Renal cortex interstitium (tissue), 11 donors: Measurements from ENCODE around the gene DLX1. TPM values are rescaled to one million over a fixed set of nuclear protein-coding genes. Genes with fewer than 3 reads are reported as not detected.
"Not testable (repeated sequence)": the region's sequence is repeated elsewhere in the genome, so short reads cannot be mapped to it uniquely, and the experiment has no call there.

Experiments
- DNase-seq, 11 donors: peaks; one replicate each; pipeline ENCODE4 v3.0.0-alpha.2; 2013; ENCODE audit warnings: low read depth in 9 of 11, low spot score in 4 of 11; ENCODE audit errors: extremely low read depth in 1 of 11
- polyA plus RNA-seq, 3 donors: library from polyadenylated mRNA; unstranded; fragments of 120-200 nt; gene quantifications; one replicate each; pipeline ENCODE4 v1.2.1, GENCODE V29; 2013; ENCODE audit not compliant: insufficient read length in 3 of 3

DLX1 gene
- polyA plus RNA-seq, 3 donors = 0.29 to 0.32 TPM; not detected in 1

GRCh38 chr2:172060118-172060517 lies 25.2 kb upstream of the DLX1 start:
- DNase-seq = not testable (repeated sequence)

DNA sequence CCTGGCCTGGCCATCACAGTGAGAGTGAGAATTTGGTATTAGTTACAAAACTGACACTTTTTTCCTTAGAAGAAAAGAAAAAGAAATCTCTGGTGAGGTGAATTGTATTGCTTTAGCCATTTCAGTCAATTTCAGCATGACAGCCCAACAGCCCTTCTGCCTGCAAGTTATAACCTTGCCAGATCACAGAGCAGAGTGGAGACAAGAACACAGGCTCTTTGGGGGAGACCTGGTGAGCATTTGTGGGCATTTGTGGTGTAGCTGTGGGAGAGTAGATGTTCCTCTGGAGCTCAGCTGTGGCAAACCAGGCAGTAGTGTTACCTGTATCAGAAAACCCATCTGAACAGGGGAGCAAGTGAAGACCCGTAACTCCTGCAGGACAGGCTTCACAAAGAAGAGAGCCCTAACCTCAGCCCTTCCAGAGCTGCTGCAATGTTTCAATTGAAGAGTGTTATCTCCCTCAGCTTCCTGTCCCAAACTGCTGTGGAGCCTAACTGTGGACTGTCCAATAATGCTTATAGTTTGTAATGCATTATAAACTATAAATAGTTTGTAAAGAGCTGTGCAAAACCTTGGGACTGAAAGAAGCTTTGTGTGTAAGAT lies 22.8 kb upstream of the DLX1 start:
- DNase-seq = no peak

- DNase-seq = no peak
Observed at GRCh38 chr2:172063446-172063845, 21.9 kb upstream of the DLX1 start.

DNA sequence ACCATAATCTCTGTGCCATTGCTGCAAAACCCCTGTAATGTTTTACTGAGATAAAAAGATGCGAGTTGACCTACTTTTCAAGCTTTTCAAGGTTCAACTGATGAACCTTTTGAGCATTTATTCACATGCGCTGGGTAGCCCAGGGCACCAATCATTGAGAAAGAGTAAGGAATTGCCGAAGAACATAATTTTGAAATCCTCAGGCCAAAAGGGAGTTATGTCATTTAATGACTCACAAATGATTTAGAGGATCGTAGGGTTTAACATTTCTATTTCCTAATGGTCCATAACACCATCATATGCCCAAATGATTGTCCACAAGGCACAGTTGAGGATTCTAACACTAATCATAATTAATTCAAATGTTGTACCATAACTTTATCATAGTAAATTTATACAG lies 20.2 kb upstream of the DLX1 start:
- no peak for DNase-seq

DNA sequence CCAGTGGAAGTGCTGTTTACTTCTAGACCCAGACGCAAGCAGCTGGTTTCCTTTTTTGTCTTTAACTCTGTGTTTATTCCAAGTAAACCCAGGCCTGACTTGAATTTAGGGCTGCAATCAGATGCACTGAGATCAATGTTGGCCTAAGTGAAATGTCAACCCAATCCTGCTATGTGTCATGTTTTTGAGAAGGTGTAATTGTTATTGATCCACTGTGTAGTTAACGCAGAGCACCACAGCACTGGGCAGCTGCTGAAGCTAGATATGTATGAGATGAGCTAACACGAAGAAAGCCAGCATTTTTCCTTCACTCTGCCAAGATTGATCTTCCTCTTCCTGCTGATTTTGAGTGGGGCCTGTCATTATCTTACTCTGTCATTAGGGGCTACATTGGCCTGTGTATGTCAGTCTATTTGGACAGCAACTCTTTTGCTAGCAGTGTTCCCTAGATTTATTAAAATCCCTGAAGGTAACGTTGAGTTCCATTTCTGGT lies 18.9 kb upstream of the DLX1 start:
- DNase-seq = no peak

DNA sequence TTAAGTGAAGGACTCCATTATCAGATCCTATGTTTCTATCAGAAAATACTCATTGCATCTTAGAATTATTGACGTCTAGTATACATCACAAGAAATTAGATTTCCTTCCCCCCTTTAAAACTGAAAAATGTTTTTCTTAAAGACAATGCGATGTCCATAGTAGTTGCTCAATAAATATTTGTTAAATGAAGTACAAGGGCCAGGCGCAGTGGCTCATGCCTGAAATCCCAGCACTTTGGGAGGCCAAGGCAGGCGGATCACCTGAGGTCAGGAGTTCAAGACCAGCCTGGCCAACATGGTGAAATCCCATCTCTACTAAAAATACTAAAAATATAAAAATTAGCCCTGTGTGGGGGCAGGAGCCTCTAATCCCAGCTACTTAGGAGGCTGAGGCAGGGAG lies 17.4 kb upstream of the DLX1 start:
- not testable (repeated sequence) for DNase-seq

- DNase-seq = no peak
Observed at GRCh38 chr2:172070936-172071335, 14.4 kb upstream of the DLX1 start.

- DNase-seq = no peak
Observed at GRCh38 chr2:172072303-172072702, 13.0 kb upstream of the DLX1 start.

- DNase-seq = no peak
Observed at GRCh38 chr2:172072706-172073105, 12.6 kb upstream of the DLX1 start.

GRCh38 chr2:172073518-172073917 lies 11.8 kb upstream of the DLX1 start:
- no peak for DNase-seq

- no peak for DNase-seq
Observed at GRCh38 chr2:172074254-172074653, 11.1 kb upstream of the DLX1 start.

- DNase-seq = no peak
Observed at GRCh38 chr2:172079416-172079815, 5.9 kb upstream of the DLX1 start.

DNA sequence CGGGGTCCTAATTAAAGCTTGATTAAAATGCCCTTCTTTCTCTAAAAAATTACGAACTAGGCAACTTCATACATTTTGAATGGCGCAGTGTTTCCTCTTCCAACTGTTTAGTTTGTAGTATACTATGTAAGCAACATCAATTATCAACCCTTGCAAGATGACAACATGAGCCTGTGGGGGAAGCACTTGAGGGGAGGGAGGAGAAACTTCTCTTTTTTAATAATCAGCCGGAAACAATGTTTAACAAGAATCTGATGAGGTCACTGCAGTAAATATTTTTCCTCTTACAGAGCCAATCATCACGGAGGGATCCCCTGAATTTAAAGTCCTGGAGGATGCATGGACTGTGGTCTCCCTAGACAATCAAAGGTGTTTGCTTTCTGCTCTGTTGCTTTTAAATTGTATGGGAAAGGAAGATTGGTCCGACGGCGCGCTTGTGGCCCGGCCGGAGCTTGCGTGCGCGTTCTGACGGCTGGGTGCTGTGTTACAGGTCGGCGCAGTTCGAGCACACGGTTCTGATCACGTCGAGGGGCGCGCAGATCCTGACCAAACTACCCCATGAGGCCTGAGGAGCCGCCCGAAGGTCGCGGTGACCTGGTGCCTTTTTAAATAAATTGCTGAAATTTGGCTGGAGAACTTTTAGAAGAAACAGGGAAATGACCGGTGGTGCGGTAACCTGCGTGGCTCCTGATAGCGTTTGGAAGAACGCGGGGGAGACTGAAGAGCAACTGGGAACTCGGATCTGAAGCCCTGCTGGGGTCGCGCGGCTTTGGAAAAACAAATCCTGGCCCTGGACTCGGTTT lies 5.3 kb upstream of the DLX1 start:
- DNase-seq = peak in 1 of 11 donors; percentile 7

- no peak for DNase-seq
Observed at GRCh38 chr2:172080641-172081220, 4.6 kb upstream of the DLX1 start.

DNA sequence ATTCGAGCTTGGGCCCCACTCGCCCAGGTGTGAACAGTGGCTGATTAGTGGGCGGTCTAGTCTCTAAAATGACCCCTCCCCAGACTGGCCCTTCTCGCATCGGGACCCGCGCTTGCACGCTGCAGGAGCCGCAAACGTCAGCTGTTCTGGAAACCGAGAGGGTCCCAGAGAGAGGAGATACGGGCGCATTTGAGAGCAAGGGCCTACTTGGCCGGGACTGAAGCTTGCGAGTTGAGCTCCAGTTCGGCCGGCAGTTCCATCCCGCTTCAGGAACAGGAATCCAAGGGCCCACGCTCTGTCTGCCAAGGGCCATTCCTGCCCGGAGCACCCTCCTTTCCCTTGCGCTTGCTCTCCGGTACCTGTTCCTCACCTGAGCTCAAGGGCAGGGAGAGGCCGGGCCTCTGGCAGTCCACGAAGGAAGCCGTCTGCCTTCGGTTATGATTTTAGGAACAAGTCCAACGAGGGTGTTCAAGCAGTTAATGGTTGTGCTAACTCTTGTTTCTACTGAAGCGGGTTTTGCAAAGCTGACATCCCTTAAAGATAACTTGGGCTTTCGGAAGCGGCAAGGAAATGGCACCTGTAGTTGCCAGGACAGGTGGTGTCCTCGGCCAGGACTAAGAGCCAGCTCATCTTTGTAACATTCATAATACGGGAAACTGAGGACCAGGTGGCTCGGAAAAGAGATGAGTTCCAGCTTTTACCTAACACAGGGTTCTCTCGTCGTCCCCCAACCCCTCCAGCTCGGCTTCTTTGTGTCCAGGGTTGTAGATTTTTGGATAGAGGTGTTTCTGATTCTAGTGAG lies 3.9 kb upstream of the DLX1 start:
- peak in 2 of 11 donors; percentile 7 to 25 for DNase-seq

DNA sequence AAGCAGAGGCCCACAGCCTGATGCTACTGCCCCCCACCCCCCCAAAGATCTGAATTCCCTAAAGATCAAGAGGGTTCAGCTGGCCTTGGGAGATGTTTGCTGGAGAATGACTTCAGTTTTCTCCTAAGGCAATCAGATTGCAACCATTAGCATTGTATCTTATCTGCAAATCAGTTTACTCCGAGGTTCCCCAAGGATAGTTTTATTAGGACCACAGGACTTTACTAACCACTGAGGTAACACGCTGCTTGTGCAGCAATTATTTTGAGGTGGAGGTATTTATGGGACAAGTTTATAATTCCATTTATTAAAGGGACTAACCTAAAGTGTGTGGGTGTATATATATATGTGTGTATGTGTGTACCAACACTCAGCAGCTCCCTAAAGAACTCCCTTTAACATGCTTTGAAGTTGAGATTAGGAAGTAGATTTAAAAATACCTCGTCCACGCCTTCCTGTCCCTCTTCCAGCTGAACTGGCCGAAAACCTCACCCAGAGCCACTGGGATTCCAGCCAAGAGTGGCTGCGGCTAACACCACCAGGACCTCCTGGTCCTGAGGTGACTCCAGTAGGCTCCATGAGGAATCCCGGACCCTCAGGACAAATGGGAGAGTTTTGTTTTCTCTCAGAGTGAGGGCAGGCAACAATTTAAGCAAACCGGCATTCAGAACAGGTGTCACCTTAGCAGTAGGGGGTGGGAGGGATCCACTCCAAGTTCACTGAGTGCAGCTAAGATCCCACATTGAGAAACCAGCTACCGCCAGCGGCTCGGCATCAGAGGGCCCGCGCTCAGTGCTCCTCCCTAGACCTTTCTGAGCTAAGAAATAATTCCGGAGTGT lies 3.0 kb upstream of the DLX1 start:
- DNase-seq = peak in 2 of 11 donors; percentile 6 to 24

- DNase-seq = peak in 1 of 11 donors; percentile 7
Observed at GRCh38 chr2:172082944-172083627, 2.2 kb upstream of the DLX1 start.
